CD4-positive, CD25-positive, alpha-beta regulatory T cell (primary cell): ENCODE data around the gene ARHGAP1. TPM values are rescaled to one million over a fixed set of nuclear protein-coding genes. Genes with fewer than 3 reads are reported as not detected.

Experiments used
- ATAC-seq, 2 donors: fragments of 150-1000 bp; cut with Tn5 transposase; one replicate each; pipeline ENCODE4 v1.10.0; 2021; ENCODE audit warnings: low read depth in 2 of 2, moderate number of reproducible peaks in 2 of 2, moderate library complexity in 1 of 2
- DNase-seq, 3 donors: peaks; one replicate each; pipeline versions ENCODE4 v3.0.0 to v3.0.0-alpha.2; 2012 to 2022; ENCODE audit warnings: mixed read lengths in 1 of 3
- H3K27ac ChIP-seq: one replicate; pipeline ENCODE4 v1.7.0; 2013; ENCODE audit warnings: mild to moderate bottlenecking, low read length; ENCODE audit not compliant: insufficient read depth, poor library complexity, severe bottlenecking
- H3K27me3 ChIP-seq: one replicate; pipeline ENCODE4 v1.7.0; 2013; ENCODE audit warnings: low read length; ENCODE audit not compliant: control insufficient read depth, insufficient read depth
- H3K36me3 ChIP-seq: one replicate; pipeline ENCODE4 v1.7.0; 2013; ENCODE audit warnings: mild to moderate bottlenecking, low read length, moderate library complexity; ENCODE audit not compliant: control insufficient read depth, insufficient read depth
- H3K4me1 ChIP-seq: 2 replicates; pipeline ENCODE4 v1.7.0; 2013; ENCODE audit warnings: mild to moderate bottlenecking, low read length; ENCODE audit not compliant: insufficient read depth, control insufficient read depth, poor library complexity, severe bottlenecking
- H3K4me3 ChIP-seq: one replicate; pipeline ENCODE4 v1.7.0; 2013; ENCODE audit warnings: low read depth, mild to moderate bottlenecking, low read length, moderate library complexity
- H3K9me3 ChIP-seq, 2 experiments: 1 replicate in 1 of 2; 2 replicates in 1 of 2; pipeline ENCODE4 v1.7.0; 2013; ENCODE audit warnings: low read length in 2 of 2, mild to moderate bottlenecking in 1 of 2, moderate library complexity in 1 of 2; ENCODE audit not compliant: control insufficient read depth in 2 of 2
- H3K27ac Mint-ChIP-seq, 3 donors: one replicate each; pipeline ENCODE4 v1.8.0; 2020 to 2022; ENCODE audit warnings: mild to moderate bottlenecking in 3 of 3, mixed read lengths in 3 of 3, moderate library complexity in 2 of 3
- H3K27me3 Mint-ChIP-seq: one replicate; pipeline ENCODE4 v1.8.0; 2022; ENCODE audit warnings: mild to moderate bottlenecking, mixed read lengths
- H3K36me3 Mint-ChIP-seq: one replicate; pipeline ENCODE4 v1.8.0; 2020; ENCODE audit warnings: mixed read lengths
- H3K4me1 Mint-ChIP-seq, 4 donors: one replicate each; pipeline ENCODE4 v1.8.0; 2020 to 2022; ENCODE audit warnings: mixed read lengths in 4 of 4, mild to moderate bottlenecking in 1 of 4
- H3K4me3 Mint-ChIP-seq, 4 donors: one replicate each; pipeline ENCODE4 v1.8.0; 2020 to 2022; ENCODE audit warnings: mild to moderate bottlenecking in 4 of 4, mixed read lengths in 4 of 4, moderate library complexity in 3 of 4
- H3K9me3 Mint-ChIP-seq, 7 donors: one replicate each; pipeline ENCODE4 v1.8.0; 2020 to 2022; ENCODE audit warnings: mixed read lengths in 7 of 7, mild to moderate bottlenecking in 3 of 7, moderate library complexity in 2 of 7
- polyA plus RNA-seq, 4 donors: library from polyadenylated mRNA; unstranded; fragments of 300-500 nt; fragmentation: Illumina TruSeq; gene quantifications; one replicate each; pipeline ENCODE4 v1.2.3, GENCODE V29; 2021
- total RNA-seq: library from RNA; stranded (reverse); gene quantifications from one replicate; pipeline ENCODE4 v1.2.3, GENCODE V29; 2022

The ARHGAP1 gene
- total and polyA plus RNA-seq, 5 donors from 2014 or later = 46.6 to 72.5 (median 52.4) TPM

DNA sequence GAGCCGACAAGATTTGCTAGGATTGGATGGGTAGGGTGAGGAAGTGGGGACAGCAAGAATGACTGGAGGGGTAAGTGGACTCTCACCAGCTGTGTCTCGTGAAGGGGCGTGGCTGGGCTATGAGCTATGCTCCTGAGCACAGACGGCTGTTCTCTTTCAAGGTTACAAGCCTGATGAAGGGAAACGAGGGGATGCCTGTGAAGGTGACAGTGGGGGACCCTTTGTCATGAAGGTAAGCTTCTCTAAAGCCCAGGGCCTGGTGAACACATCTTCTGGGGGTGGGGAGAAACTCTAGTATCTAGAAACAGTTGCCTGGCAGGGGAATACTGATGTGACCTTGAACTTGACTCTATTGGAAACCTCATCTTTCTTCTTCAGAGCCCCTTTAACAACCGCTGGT lies 38.5 kb upstream of the ARHGAP1 start:
- no peaks in the 10 kb centered on the region for H3K9me3 ChIP-seq
- no peak overlapping the region for H3K4me3 ChIP-seq
- ATAC-seq = no peak
- no peaks in the 10 kb centered on the region for H3K4me1 Mint-ChIP-seq
- peaks cover 0 to 2% (median 0%) of the 10 kb centered on the region in 7 donors for H3K9me3 Mint-ChIP-seq
- H3K27me3 Mint-ChIP-seq = no peaks in the 10 kb centered on the region
- H3K4me1 ChIP-seq = no peaks in the 10 kb centered on the region
- H3K36me3 ChIP-seq = peaks cover 17% of the 10 kb centered on the region
- no peak overlapping the region for H3K4me3 Mint-ChIP-seq
- H3K27me3 ChIP-seq = no peaks in the 10 kb centered on the region
- H3K27ac Mint-ChIP-seq = peak overlapping the region in 1 of 3 donors; percentile 18
- peaks cover 20% of the 10 kb centered on the region for H3K36me3 Mint-ChIP-seq
- H3K27ac ChIP-seq = no peak overlapping the region
- DNase-seq = no peak

DNA sequence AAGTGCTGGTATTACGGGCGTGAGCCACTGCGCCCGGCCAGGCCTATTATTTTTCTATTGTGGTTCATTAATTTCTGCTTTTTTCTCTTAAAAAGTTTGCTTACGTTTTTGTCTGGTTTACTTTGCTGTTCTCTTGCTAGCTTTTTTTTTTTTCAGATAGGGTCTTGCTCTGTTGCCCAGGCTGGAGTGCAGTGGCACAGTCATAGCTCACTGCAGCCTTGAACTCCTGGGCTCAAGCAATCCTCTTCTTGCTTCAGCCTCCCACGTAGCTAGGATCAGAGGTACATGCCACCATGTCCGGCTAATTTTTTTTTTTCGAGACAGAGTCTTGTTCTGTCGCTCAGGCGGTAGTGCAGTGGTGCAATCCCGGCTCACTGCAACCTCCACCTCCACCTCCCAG lies 37.3 kb upstream of the ARHGAP1 start:
- no peak for ATAC-seq
- no peaks in the 10 kb centered on the region for H3K27me3 ChIP-seq
- peaks cover 5% of the 10 kb centered on the region for H3K36me3 ChIP-seq
- Mint-ChIP-seq H3K4me1 (no peaks in the 10 kb centered on the region), H3K4me3 (no peak overlapping the region), H3K9me3 (peaks cover 0 to 2% (median 0%) of the 10 kb centered on the region in 7 donors), H3K27ac (peak overlapping the region in 1 of 3 donors; percentile 38), H3K27me3 (no peaks in the 10 kb centered on the region), H3K36me3 (peaks cover 12% of the 10 kb centered on the region)
- H3K4me3 ChIP-seq = no peak overlapping the region
- H3K4me1 ChIP-seq = no peaks in the 10 kb centered on the region
- no peak overlapping the region for H3K27ac ChIP-seq
- no peak for DNase-seq
- no peaks in the 10 kb centered on the region for H3K9me3 ChIP-seq

DNA sequence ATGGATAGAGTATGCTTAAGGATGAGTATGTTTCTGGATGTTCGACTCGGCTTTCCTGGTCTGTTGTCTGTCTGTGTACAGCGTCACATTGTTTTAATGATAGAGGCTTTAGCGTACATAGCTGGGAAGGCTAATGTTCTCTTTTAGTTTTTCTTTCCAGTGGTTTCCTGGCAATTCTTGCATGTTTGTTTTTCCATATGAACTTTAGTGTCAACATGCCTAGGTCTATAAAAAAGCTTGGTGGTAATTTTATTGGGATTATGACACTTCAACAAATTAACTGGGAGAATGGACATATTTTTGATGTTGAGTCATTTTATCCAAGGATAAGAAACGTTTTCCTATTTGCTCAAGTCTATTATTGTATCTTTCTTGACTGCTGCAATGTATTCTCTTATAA lies 36.2 kb upstream of the ARHGAP1 start:
- Mint-ChIP-seq H3K9me3 (peaks cover 0 to 2% (median 0%) of the 10 kb centered on the region in 7 donors), H3K4me3 (no peak overlapping the region), H3K27me3 (no peaks in the 10 kb centered on the region), H3K36me3 (peaks cover 1% of the 10 kb centered on the region), H3K27ac (no peak overlapping the region), H3K4me1 (no peaks in the 10 kb centered on the region)
- no peaks in the 10 kb centered on the region for H3K4me1 ChIP-seq
- no peaks in the 10 kb centered on the region for H3K27me3 ChIP-seq
- H3K4me3 ChIP-seq = no peak overlapping the region
- DNase-seq (no peak), ATAC-seq (no peak)
- H3K27ac ChIP-seq = no peak overlapping the region
- no peaks in the 10 kb centered on the region for H3K9me3 ChIP-seq
- H3K36me3 ChIP-seq = no peaks in the 10 kb centered on the region

DNA sequence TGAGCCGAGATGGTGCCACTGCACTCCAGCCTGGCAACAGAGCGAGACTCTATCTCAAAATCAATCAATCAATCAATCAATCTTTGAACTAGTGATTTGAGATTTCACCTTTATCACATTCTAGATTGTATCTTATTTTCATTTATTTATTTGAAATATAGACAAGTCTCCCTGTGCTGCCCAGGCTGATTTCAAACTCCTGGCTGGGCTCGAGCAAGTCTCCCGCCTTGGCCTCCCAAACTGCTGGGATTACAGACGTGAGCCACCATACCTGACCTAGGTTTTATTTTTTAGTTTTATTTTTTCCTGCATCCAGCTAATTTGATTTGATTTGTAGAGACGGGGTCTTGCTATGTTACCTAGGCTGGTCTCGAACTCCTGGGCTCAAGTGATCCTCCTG lies 35.7 kb upstream of the ARHGAP1 start:
- ATAC-seq (no peak), DNase-seq (no peak)
- Histone ChIP-seq H3K9me3 (no peaks in the 10 kb centered on the region), H3K4me1 (no peaks in the 10 kb centered on the region), H3K27ac (no peak overlapping the region), H3K4me3 (no peak overlapping the region), H3K36me3 (no peaks in the 10 kb centered on the region), H3K27me3 (no peaks in the 10 kb centered on the region)
- H3K27me3 Mint-ChIP-seq = no peaks in the 10 kb centered on the region
- H3K4me1 Mint-ChIP-seq = no peaks in the 10 kb centered on the region
- H3K4me3 Mint-ChIP-seq = no peak overlapping the region
- H3K9me3 Mint-ChIP-seq = peaks cover 0 to 2% (median 0%) of the 10 kb centered on the region in 7 donors
- H3K36me3 Mint-ChIP-seq = no peaks in the 10 kb centered on the region
- H3K27ac Mint-ChIP-seq = no peak overlapping the region

DNA sequence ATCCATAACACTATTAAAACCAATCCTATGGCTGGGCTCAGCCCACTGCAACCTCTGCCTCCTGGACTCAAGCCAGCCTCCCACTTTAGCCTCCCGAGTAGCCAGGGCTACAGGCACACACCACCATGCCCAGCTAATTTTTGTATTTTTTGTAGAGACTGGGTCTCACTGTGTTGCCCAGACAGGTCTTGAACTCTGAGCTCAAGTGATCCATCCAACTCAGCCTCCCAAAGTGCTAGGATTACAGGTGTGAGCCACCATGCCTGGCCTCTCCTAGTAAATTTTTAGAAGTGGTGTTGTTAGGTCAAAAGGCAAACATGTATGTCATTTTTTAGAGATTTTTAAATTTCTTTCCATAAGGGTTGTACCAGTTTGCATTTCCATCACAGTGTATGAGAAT lies 32.8 kb upstream of the ARHGAP1 start:
- peaks cover 0 to 2% (median 0%) of the 10 kb centered on the region in 7 donors for H3K9me3 Mint-ChIP-seq

DNA sequence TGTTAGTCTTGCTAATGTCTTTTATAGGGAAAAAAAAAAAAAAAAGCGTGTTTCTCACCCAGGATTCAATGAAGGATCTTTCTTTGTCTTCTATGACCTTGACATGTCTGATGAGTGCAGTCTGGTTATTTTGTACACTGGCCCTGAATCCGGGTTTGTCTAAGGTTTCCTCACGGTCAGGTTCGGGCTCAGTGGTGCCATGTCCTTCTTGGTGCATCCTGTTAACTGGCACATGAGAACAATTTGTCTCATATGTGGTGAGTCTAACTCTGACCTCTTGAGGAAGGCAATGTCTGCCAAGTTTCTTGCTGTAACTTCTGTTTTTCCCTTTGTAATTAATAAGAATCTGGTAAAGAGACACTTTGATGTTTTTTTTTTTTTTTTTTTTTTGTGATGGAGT lies 31.1 kb upstream of the ARHGAP1 start:
- no peaks in the 10 kb centered on the region for H3K4me1 Mint-ChIP-seq
- H3K36me3 Mint-ChIP-seq = no peaks in the 10 kb centered on the region
- Histone ChIP-seq H3K27ac (no peak overlapping the region), H3K27me3 (no peaks in the 10 kb centered on the region), H3K4me3 (no peak overlapping the region), H3K9me3 (no peaks in the 10 kb centered on the region), H3K4me1 (no peaks in the 10 kb centered on the region), H3K36me3 (no peaks in the 10 kb centered on the region)
- H3K27ac Mint-ChIP-seq = no peak overlapping the region
- H3K9me3 Mint-ChIP-seq = no peaks in the 10 kb centered on the region
- no peak overlapping the region for H3K4me3 Mint-ChIP-seq
- no peak for DNase-seq
- H3K27me3 Mint-ChIP-seq = no peaks in the 10 kb centered on the region
- ATAC-seq = no peak

More for the DNA sequence above, 32.8 kb upstream of the ARHGAP1 start:
- ATAC-seq (no peak), DNase-seq (no peak)
- H3K27me3 Mint-ChIP-seq = no peaks in the 10 kb centered on the region
- no peaks in the 10 kb centered on the region for H3K36me3 ChIP-seq
- no peaks in the 10 kb centered on the region for H3K27me3 ChIP-seq
- H3K4me3 Mint-ChIP-seq = no peak overlapping the region
- no peak overlapping the region for H3K27ac Mint-ChIP-seq
- no peak overlapping the region for H3K27ac ChIP-seq
- no peak overlapping the region for H3K4me3 ChIP-seq
- no peaks in the 10 kb centered on the region for H3K36me3 Mint-ChIP-seq
- H3K9me3 ChIP-seq = no peaks in the 10 kb centered on the region
- no peaks in the 10 kb centered on the region for H3K4me1 ChIP-seq
- no peaks in the 10 kb centered on the region for H3K4me1 Mint-ChIP-seq

DNA sequence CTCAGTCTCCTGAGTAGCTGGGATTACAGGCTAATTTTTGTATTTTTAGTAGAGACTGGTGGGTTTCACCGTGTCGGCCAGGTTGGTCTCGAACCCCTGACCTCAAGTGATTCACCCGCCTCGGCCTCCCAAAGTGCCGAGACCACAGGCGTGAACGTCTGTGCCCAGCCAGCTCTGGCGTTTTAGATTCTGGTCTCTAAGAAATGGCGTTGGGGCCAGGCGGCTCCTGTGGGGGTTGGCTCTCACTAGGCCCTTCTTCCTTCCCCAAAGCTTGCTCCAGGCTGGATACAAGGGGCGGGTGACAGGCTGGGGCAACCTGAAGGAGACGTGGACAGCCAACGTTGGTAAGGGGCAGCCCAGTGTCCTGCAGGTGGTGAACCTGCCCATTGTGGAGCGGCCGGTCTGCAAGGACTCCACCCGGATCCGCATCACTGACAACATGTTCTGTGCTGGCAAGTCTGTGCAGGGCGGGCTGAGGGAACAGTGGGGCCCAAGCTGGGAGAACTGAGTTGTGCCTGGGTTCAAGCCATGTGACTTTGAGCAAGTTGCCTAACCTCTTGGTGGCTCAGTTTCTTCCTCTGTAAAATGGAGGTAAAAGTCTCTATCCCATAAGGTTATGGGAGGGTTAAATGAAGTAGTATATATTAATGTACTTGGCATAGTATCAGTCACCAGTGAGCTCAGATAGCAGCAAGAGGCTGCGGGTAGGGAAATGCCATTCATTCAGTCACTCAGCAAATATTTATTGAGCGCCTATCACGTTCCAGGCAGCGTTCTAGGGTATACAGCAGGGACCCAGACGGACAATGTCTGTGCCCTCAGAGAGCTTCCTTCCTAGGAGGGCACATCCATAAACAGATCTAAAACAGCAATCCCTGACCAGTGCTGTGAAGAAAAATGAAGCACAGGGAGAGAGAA lies 28.9 kb upstream of the ARHGAP1 start:
- Histone ChIP-seq H3K9me3 (no peaks in the 10 kb centered on the region), H3K36me3 (no peaks in the 10 kb centered on the region), H3K4me3 (no peak overlapping the region), H3K27ac (no peak overlapping the region), H3K27me3 (no peaks in the 10 kb centered on the region), H3K4me1 (no peaks in the 10 kb centered on the region)
- Mint-ChIP-seq H3K27me3 (no peaks in the 10 kb centered on the region), H3K9me3 (no peaks in the 10 kb centered on the region), H3K4me1 (no peaks in the 10 kb centered on the region), H3K27ac (no peak overlapping the region), H3K4me3 (peak overlapping the region in 1 of 4 donors; percentile 28), H3K36me3 (no peaks in the 10 kb centered on the region)
- no peak for ATAC-seq
- no peak for DNase-seq

DNA sequence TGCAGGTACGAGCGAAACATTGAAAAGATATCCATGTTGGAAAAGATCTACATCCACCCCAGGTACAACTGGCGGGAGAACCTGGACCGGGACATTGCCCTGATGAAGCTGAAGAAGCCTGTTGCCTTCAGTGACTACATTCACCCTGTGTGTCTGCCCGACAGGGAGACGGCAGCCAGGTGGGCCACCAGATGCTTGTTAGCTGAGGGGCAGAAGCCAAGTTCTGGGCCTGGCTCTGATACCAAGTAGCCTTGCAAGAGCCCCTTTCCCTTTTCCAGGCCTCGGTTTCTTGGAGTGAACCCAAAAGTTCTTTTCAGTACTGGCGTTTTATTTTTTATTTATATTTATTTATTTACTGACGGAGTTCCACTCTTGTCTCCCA lies 28.2 kb upstream of the ARHGAP1 start:
- no peaks in the 10 kb centered on the region for H3K36me3 Mint-ChIP-seq
- H3K9me3 Mint-ChIP-seq = no peaks in the 10 kb centered on the region
- DNase-seq (no peak), ATAC-seq (no peak)
- no peak overlapping the region for H3K27ac ChIP-seq
- no peak overlapping the region for H3K27ac Mint-ChIP-seq
- H3K4me3 ChIP-seq = no peak overlapping the region
- no peaks in the 10 kb centered on the region for H3K9me3 ChIP-seq
- H3K4me3 Mint-ChIP-seq = no peak overlapping the region
- no peaks in the 10 kb centered on the region for H3K36me3 ChIP-seq
- H3K4me1 Mint-ChIP-seq = no peaks in the 10 kb centered on the region
- no peaks in the 10 kb centered on the region for H3K4me1 ChIP-seq
- H3K27me3 Mint-ChIP-seq = no peaks in the 10 kb centered on the region
- H3K27me3 ChIP-seq = no peaks in the 10 kb centered on the region
